ENCODE results near the gene CHN1. TPM values are rescaled to one million over a fixed set of nuclear protein-coding genes. Genes with fewer than 3 reads are reported as not detected.

Gene CHN1
- total RNA-seq, 1 experiment from 2014 or later: 0.41 TPM

- Histone ChIP-seq H3K4me3 (ENCODE audit: low read depth, low read length) (no peak overlapping the region), H3K27me3 (replicated peaks; ENCODE audit: control insufficient read depth, insufficient read depth, low read length) (no peaks in the 10 kb centered on the region; the same call in 1 of the 2 replicates), H3K9me3 (no peaks in the 10 kb centered on the region), H3K4me1 (no peaks in the 10 kb centered on the region), H3K36me3 (ENCODE audit: control insufficient read depth, insufficient read depth, low read length) (no peaks in the 10 kb centered on the region)
- H3K27me3 Mint-ChIP-seq (ENCODE audit: insufficient read depth, unreplicated experiment): peaks cover 17% of the 10 kb centered on the region
- no TSS peak for BruUV-seq (replicated peaks)
- no peak for TF ChIP-seq CTCF (IDR thresholded peaks at IDR 0.05; ENCODE audit: insufficient read depth in 1 of 2, low read depth in 1 of 2, low read length in 1 of 2, severe bottlenecking in 1 of 2, unreplicated experiment in 1 of 2)
- POLR2A ChIA-PET: no interaction called here
- H3K4me1 Mint-ChIP-seq (ENCODE audit: low read depth, unreplicated experiment): no peaks in the 10 kb centered on the region
- H3K36me3 Mint-ChIP-seq (ENCODE audit: insufficient read depth, unreplicated experiment): no peaks in the 10 kb centered on the region
- no peak overlapping the region for H3K4me3 Mint-ChIP-seq (ENCODE audit: unreplicated experiment)
- no peak for DNase-seq
- CTCF ChIA-PET: no interaction called here
- intact Hi-C loops (cut with micrococcal nuclease; ENCODE audit: unreplicated experiment): no loop called here
- H3K27ac Mint-ChIP-seq (ENCODE audit: unreplicated experiment): no peak overlapping the region
- H3K9me3 Mint-ChIP-seq (ENCODE audit: unreplicated experiment): no peaks in the 10 kb centered on the region
Observed at GRCh38 chr2:174996622-174997021, 8.6 kb downstream of the CHN1 start.

- H3K36me3 ChIP-seq (ENCODE audit: control insufficient read depth, insufficient read depth, low read length): no peaks in the 10 kb centered on the region
- peaks cover 12% of the 10 kb centered on the region for H3K27me3 Mint-ChIP-seq (ENCODE audit: insufficient read depth, unreplicated experiment)
- POLR2A ChIA-PET: no interaction called here
- no peak overlapping the region for H3K4me3 ChIP-seq (ENCODE audit: low read depth, low read length)
- no peak for DNase-seq
- H3K36me3 Mint-ChIP-seq (ENCODE audit: insufficient read depth, unreplicated experiment): no peaks in the 10 kb centered on the region
- no peaks in the 10 kb centered on the region for H3K9me3 Mint-ChIP-seq (ENCODE audit: unreplicated experiment)
- no peak for TF ChIP-seq CTCF (IDR thresholded peaks at IDR 0.05; ENCODE audit: insufficient read depth in 1 of 2, low read depth in 1 of 2, low read length in 1 of 2, severe bottlenecking in 1 of 2, unreplicated experiment in 1 of 2)
- no peaks in the 10 kb centered on the region for H3K9me3 ChIP-seq
- H3K27ac Mint-ChIP-seq (ENCODE audit: unreplicated experiment): no peak overlapping the region
- no TSS peak for BruUV-seq (replicated peaks)
- H3K4me1 ChIP-seq: no peaks in the 10 kb centered on the region
- no peaks in the 10 kb centered on the region; the same call in 1 of the 2 replicates for H3K27me3 ChIP-seq (replicated peaks; ENCODE audit: control insufficient read depth, insufficient read depth, low read length)
- CTCF ChIA-PET: no interaction called here
- intact Hi-C loops (cut with micrococcal nuclease; ENCODE audit: unreplicated experiment): no loop called here
- H3K4me3 Mint-ChIP-seq (ENCODE audit: unreplicated experiment): no peak overlapping the region
- H3K4me1 Mint-ChIP-seq (ENCODE audit: low read depth, unreplicated experiment): no peaks in the 10 kb centered on the region
Observed at GRCh38 chr2:174994381-174994780, 10.8 kb downstream of the CHN1 start.

- H3K9me3 ChIP-seq: no peaks in the 10 kb centered on the region
- CTCF ChIA-PET: no interaction called here
- POLR2A ChIA-PET: no interaction called here
Observed at GRCh38 chr2:174992886-174993285, 12.3 kb downstream of the CHN1 start.

More at GRCh38 chr2:174992886-174993285, 12.3 kb downstream of the CHN1 start:
- H3K36me3 Mint-ChIP-seq (ENCODE audit: insufficient read depth, unreplicated experiment): no peaks in the 10 kb centered on the region
- H3K27me3 ChIP-seq (replicated peaks; ENCODE audit: control insufficient read depth, insufficient read depth, low read length): no peaks in the 10 kb centered on the region; the same call in 1 of the 2 replicates
- H3K4me1 Mint-ChIP-seq (ENCODE audit: low read depth, unreplicated experiment): no peaks in the 10 kb centered on the region
- no peak for DNase-seq
- no peaks in the 10 kb centered on the region for H3K9me3 Mint-ChIP-seq (ENCODE audit: unreplicated experiment)
- H3K4me1 ChIP-seq: no peaks in the 10 kb centered on the region
- no peak overlapping the region for H3K27ac Mint-ChIP-seq (ENCODE audit: unreplicated experiment)
- H3K27me3 Mint-ChIP-seq (ENCODE audit: insufficient read depth, unreplicated experiment): peaks cover 12% of the 10 kb centered on the region
- BruUV-seq (replicated peaks): no TSS peak
- no peak overlapping the region for H3K4me3 ChIP-seq (ENCODE audit: low read depth, low read length)
- no peak overlapping the region for H3K4me3 Mint-ChIP-seq (ENCODE audit: unreplicated experiment)
- TF ChIP-seq CTCF (IDR thresholded peaks at IDR 0.05; ENCODE audit: insufficient read depth in 1 of 2, low read depth in 1 of 2, low read length in 1 of 2, severe bottlenecking in 1 of 2, unreplicated experiment in 1 of 2): no peak
- intact Hi-C loops (cut with micrococcal nuclease; ENCODE audit: unreplicated experiment): no loop called here
- no peaks in the 10 kb centered on the region for H3K36me3 ChIP-seq (ENCODE audit: control insufficient read depth, insufficient read depth, low read length)
